Measurements from ENCODE around the gene LUC7L3. TPM values are rescaled to one million over a fixed set of nuclear protein-coding genes. Genes with fewer than 3 reads are reported as not detected.

LUC7L3 gene
- total and polyA plus RNA-seq, 2 of the 13 experiments (the other 11 are each of a cell fraction or from before 2014, with no cell fraction given) = 108 to 120 TPM

DNA sequence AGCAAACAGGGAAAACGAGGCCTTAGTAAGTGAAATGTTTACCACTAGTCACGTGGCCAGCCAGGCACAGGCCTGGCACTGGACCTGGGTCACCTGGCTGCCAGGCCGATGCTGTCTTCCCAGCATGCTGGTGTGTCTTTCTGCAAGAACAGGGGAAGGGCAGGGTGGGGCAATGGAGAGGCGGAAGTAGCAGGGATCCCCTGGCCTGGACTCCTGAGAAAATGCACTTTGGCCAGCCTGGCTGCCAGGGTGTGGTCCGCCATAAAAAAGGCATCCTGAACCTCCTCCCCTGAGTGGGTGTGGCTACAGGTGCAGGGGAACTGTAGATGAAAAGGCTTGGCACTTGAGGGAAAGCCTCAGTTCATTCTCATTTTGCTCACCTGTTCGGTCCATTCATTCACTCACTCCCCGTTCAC, 49.0 kb downstream of the LUC7L3 start (continued):
- TF ChIP-seq ZNF800 (CRISPR knock-in tag; IDR thresholded peaks at IDR 0.05) = no peak
- no peak for TF ChIP-seq CC2D1A (CRISPR knock-in tag; IDR thresholded peaks at IDR 0.05)
- no peak for TF ChIP-seq ZNF230 (CRISPR knock-in tag; IDR thresholded peaks at IDR 0.05)
- no peak for TF ChIP-seq ZNF567 (CRISPR knock-in tag; IDR thresholded peaks at IDR 0.05; ENCODE audit: borderline replicate concordance)
- TF ChIP-seq SMARCC2 (IDR thresholded peaks at IDR 0.05) = no peak
- TF ChIP-seq ZNF354B (CRISPR knock-in tag; IDR thresholded peaks at IDR 0.05) = no peak
- TF ChIP-seq ZNF362 (CRISPR knock-in tag; IDR thresholded peaks at IDR 0.05; ENCODE audit: borderline replicate concordance) = peak; percentile 40; the same call in 1 of the 2 replicates
- no peak for TF ChIP-seq ZSCAN9 (CRISPR knock-in tag; IDR thresholded peaks at IDR 0.05; ENCODE audit: borderline replicate concordance)
- TF ChIP-seq SNAI1 (CRISPR knock-in tag; IDR thresholded peaks at IDR 0.05; ENCODE audit: borderline replicate concordance) = no peak
- no peak for TF ChIP-seq JARID2 (CRISPR knock-in tag; IDR thresholded peaks at IDR 0.05; ENCODE audit: insufficient replicate concordance)

DNA sequence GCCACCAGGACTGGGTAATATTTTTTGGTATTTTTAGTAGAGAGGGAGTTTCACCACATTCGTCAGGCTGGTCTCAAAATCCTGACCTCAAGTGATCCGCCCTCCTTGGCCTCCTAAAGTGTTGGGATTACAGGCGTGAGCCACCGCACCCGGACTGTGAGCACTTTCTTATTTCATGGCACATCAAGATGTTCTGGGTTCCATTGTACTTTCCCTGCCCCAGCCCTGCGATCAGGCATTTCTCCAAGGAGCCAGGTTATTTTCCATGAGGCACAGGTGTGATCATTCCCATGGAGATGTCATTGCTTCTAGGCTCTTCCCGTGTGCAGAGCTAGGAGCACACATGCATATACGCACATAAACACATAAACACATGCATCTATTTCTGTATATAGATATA, 50.5 kb downstream of the LUC7L3 start:
- H2AFZ ChIP-seq (ENCODE audit: low read length) = no peak overlapping the region
- H3K4me1 ChIP-seq (ENCODE audit: insufficient read depth, low read length) = peaks cover 38% of the 10 kb centered on the region
- in situ Hi-C loops (cut with HindIII; ENCODE audit: extremely low pct_ligation_motif_present, low pct_unique_long_range_greater_than_20kb) (no loop called here), intact Hi-C loops (cut with micrococcal nuclease; ENCODE audit: unreplicated experiment) (no loop called here)
- ChIA-PET CTCF (ENCODE audit: low intra/inter-chr PET ratio, low total read pairs) (no interaction called here), POLR2A (no interaction called here)
- no peak overlapping the region for H3K4me3 ChIP-seq (replicated peaks in 1 of 3; ENCODE audit: insufficient read depth in 1 of 3, low read depth in 2 of 3, low read length in 3 of 3)
- H4K20me1 ChIP-seq (ENCODE audit: insufficient read depth, low read length) = no peaks in the 10 kb centered on the region
- H3K9me3 ChIP-seq (ENCODE audit: low read length) = no peaks in the 10 kb centered on the region
- no peaks in the 10 kb centered on the region for H3K79me2 ChIP-seq (ENCODE audit: insufficient read depth, low read length)
- BruUV-seq (replicated peaks) = no TSS peak
- H3K27ac ChIP-seq (ENCODE audit: extremely low read length, insufficient read depth, low read length) = no peak overlapping the region
- H3K4me2 ChIP-seq (ENCODE audit: low read depth, low read length) = no peak overlapping the region
- no peaks in the 10 kb centered on the region for H3K36me3 ChIP-seq (replicated peaks in 1 of 2; ENCODE audit: control insufficient read depth in 1 of 2, insufficient read depth in 2 of 2, low read length in 2 of 2)
- DNase-seq (ENCODE audit: low spot score) (no peak), FAIRE-seq (no peak), ATAC-seq (no peak)
- 61% methylated on average over 8 of the region's 8 CpGs for WGBS (ENCODE audit: low lambda C conversion rate)
- no peak overlapping the region for H3K9ac ChIP-seq (ENCODE audit: insufficient read depth, low read depth, low read length)
- H3K27me3 ChIP-seq (ENCODE audit: control insufficient read depth in 1 of 2, insufficient read depth in 2 of 2, low read length in 2 of 2) = peaks cover 0 to 2% of the 10 kb centered on the region in 2 experiments; a peak in 1 of 5 replicates
- TF ChIP-seq TCF7L2 (IDR thresholded peaks at IDR 0.05; ENCODE audit: low read depth, low read length) (no peak), ZHX1 (CRISPR knock-in tag; IDR thresholded peaks at IDR 0.05; ENCODE audit: low read depth) (no peak), ZNF670 (CRISPR knock-in tag; IDR thresholded peaks at IDR 0.05; ENCODE audit: borderline replicate concordance) (no peak), TGIF2 (CRISPR knock-in tag; IDR thresholded peaks at IDR 0.05) (no peak), ZIK1 (CRISPR knock-in tag; IDR thresholded peaks at IDR 0.05; ENCODE audit: borderline replicate concordance, low read depth) (no peak), NR2F6 (IDR thresholded peaks at IDR 0.05) (no peak), NR2F6 (CRISPR knock-in tag; IDR thresholded peaks at IDR 0.05) (no peak), CSRNP1 (CRISPR knock-in tag; IDR thresholded peaks at IDR 0.05) (no peak), SSRP1 (CRISPR knock-in tag; IDR thresholded peaks at IDR 0.05) (no peak)
